OCI-LY3 (cell line): ENCODE measurements around the gene RPS28.
"Not testable (repeated sequence)": the region's sequence is repeated elsewhere in the genome, so short reads cannot be mapped to it uniquely, and the experiment has no call there.

Experiments
- H2AFZ ChIP-seq: fragments of 200-600, 300-600 bp; shearing (Covaris generic); 2 replicates; pipeline ENCODE4 v1.6.0; 2014; ENCODE audit warnings: antibody characterized with exemption, low read depth, low read length
- H3K27ac ChIP-seq: fragments of 200-600, 300-600 bp; sonication (generic); 2 replicates; pipeline ENCODE4 v1.5.1; 2014; ENCODE audit warnings: mild to moderate bottlenecking, low read length, moderate library complexity, mixed read lengths
- H3K27me3 ChIP-seq: fragments of 200-600, 300-600 bp; sonication (generic); 2 replicates; pipeline ENCODE4 v1.6.1; 2014; ENCODE audit warnings: low read depth, low read length, mixed read lengths
- H3K36me3 ChIP-seq: fragments of 200-600, 300-600 bp; sonication (generic); replicated peaks from 2 replicates; pipeline ENCODE3; 2014; ENCODE audit warnings: low read depth, low read length, mixed read lengths
- H3K4me1 ChIP-seq: fragments of 300-600, 200-600 bp; sonication (generic); 2 replicates; pipeline ENCODE4 v1.6.1; 2014; ENCODE audit warnings: low read length, mixed read lengths
- H3K4me2 ChIP-seq: fragments of 200-600, 300-600 bp; sonication (generic); 2 replicates; pipeline ENCODE4 v1.6.1; 2014; ENCODE audit warnings: low read length, mixed read lengths
- H3K4me3 ChIP-seq: fragments of 300-600, 200-600 bp; sonication (generic); 2 replicates; pipeline ENCODE4 v1.5.1; 2014; ENCODE audit warnings: antibody characterized with exemption, mild to moderate bottlenecking, low read length, moderate library complexity
- H3K79me2 ChIP-seq: fragments of 300-600, 200-600 bp; shearing (Covaris generic); 2 replicates; pipeline ENCODE4 v1.6.1; 2014; ENCODE audit warnings: mild to moderate bottlenecking, low read length, mixed read lengths
- H3K9ac ChIP-seq: fragments of 300-600, 200-600 bp; shearing (Covaris generic); 2 replicates; pipeline ENCODE4 v1.6.0; 2014; ENCODE audit warnings: mild to moderate bottlenecking, low read length, moderate library complexity
- H3K9me3 ChIP-seq: fragments of 200-600, 300-600 bp; shearing (Covaris generic); 2 replicates; pipeline ENCODE4 v1.6.1; 2014; ENCODE audit warnings: low read length, mixed read lengths; ENCODE audit not compliant: insufficient read depth
- H4K20me1 ChIP-seq: fragments of 200-600, 300-600 bp; sonication (generic); 2 replicates; pipeline ENCODE4 v1.6.1; 2016; ENCODE audit warnings: low read length, mixed read lengths; ENCODE audit not compliant: insufficient read depth
- EZH2phosphoT487 ChIP-seq: fragments of 200-600 bp; shearing (Covaris generic); IDR thresholded peaks from 2 replicates; pipeline ENCODE4 v1.6.1; 2018; ENCODE audit warnings: antibody characterized with exemption, mixed run types, low read depth
- TF ChIP-seq, protein P1 (sequence below): fragments of 200-600, 300-600 bp; sonication (generic); IDR thresholded peaks from 2 replicates; pipeline ENCODE4 v1.5.1; 2014; ENCODE audit warnings: antibody characterized with exemption, low read length, low read depth

RPS28 gene

DNA sequence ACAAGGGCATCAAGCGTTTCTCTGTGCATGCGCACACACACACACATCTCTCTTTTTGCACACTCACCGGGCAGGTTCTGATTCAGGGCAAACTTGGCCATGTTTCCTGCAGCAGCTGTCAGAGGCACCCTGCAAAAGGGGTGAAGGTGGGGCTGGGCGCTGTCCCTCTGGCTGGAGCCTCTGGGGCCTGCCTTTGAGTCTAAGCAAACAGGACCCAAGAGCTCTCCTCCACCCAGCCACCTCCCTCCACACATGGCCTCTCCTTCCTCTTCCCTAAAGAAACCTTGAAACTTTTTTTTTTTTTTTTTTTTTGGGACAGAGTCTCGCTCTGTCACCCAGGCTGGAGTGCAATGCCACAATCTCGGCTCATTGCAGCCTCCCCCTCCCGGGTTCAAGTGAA is 16.4 kb downstream of the RPS28 start:
- Histone ChIP-seq H2AFZ (no peak overlapping the region), H3K9ac (no peak overlapping the region), H3K4me2 (no peak overlapping the region), H3K36me3 (no peaks in the 10 kb centered on the region), H3K27me3 (no peaks in the 10 kb centered on the region), H4K20me1 (no peaks in the 10 kb centered on the region), H3K4me3 (no peak overlapping the region), H3K27ac (no peak overlapping the region), H3K9me3 (no peaks in the 10 kb centered on the region), H3K4me1 (no peaks in the 10 kb centered on the region), H3K79me2 (no peaks in the 10 kb centered on the region)
- TF ChIP-seq, protein P1, sequence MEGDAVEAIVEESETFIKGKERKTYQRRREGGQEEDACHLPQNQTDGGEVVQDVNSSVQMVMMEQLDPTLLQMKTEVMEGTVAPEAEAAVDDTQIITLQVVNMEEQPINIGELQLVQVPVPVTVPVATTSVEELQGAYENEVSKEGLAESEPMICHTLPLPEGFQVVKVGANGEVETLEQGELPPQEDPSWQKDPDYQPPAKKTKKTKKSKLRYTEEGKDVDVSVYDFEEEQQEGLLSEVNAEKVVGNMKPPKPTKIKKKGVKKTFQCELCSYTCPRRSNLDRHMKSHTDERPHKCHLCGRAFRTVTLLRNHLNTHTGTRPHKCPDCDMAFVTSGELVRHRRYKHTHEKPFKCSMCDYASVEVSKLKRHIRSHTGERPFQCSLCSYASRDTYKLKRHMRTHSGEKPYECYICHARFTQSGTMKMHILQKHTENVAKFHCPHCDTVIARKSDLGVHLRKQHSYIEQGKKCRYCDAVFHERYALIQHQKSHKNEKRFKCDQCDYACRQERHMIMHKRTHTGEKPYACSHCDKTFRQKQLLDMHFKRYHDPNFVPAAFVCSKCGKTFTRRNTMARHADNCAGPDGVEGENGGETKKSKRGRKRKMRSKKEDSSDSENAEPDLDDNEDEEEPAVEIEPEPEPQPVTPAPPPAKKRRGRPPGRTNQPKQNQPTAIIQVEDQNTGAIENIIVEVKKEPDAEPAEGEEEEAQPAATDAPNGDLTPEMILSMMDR: no peak
- TF ChIP-seq EZH2phosphoT487: no peak

DNA sequence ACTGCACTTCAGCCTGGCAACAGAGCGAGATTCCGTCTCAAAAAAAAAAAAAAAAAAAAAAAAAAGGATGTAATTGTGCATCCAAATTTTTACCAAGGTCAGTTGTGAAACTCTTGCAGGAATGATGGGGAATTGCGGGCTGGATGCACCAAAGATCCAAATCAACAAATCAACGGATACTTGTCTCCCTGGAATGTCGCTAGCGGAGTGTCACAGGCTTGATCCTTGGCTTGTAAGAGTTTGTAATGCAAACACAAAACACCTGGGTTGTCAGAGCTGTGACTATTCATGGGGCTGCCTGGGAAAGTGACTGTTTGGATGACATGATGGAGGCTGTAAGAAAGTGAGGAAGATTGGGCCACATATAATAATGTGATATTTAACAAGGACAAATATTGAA is 17.5 kb downstream of the RPS28 start:
- no peaks in the 10 kb centered on the region for H4K20me1 ChIP-seq
- H3K4me3 ChIP-seq: no peak overlapping the region
- no peaks in the 10 kb centered on the region for H3K36me3 ChIP-seq
- no peaks in the 10 kb centered on the region for H3K9me3 ChIP-seq
- no peaks in the 10 kb centered on the region for H3K27me3 ChIP-seq
- no peak overlapping the region for H3K9ac ChIP-seq
- TF ChIP-seq, protein P1: no peak
- TF ChIP-seq EZH2phosphoT487: no peak
- no peak overlapping the region for H2AFZ ChIP-seq
- no peaks in the 10 kb centered on the region for H3K79me2 ChIP-seq
- H3K4me1 ChIP-seq: no peaks in the 10 kb centered on the region
- H3K4me2 ChIP-seq: no peak overlapping the region
- H3K27ac ChIP-seq: no peak overlapping the region

DNA sequence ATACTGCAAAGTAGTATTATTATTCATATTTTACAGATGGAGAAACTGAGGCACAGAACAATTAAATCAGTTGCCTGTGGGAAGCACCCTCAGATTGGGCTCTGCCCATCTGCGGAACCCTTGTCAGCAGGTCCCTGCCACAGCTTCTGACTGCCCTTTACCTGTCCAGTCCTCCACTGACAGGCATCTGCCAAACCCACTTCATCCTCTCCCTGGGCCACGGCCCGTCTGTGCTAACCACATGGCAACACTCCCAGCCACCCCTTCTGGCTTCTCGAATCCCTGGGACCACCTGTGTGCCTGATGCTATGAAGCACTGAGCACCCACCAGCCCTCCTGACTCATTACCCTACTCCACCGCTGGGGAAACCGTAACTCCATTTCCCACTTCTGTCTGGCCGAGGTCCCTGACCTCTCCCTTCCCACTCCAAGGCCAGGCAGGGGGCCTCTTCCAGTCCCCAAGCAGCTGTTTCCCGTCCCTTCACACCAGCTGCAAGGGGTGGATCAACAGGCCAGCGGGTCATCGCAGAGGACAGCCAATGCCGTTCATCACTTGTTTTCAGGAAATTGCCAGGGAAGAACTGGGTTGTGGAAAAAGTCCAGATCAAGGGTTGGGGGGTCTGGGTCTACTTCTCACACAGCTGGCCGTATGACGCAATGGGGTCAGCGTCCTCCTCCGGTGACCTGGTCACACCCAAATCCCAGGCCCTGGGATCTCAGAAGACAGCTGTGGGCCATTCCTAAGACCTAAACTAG is 19.2 kb downstream of the RPS28 start:
- Histone ChIP-seq H3K4me1 (no peaks in the 10 kb centered on the region), H3K79me2 (no peaks in the 10 kb centered on the region), H3K4me3 (no peak overlapping the region), H4K20me1 (no peaks in the 10 kb centered on the region), H3K4me2 (peak overlapping the region; percentile 27; the same call in 1 of the 2 replicates), H3K9me3 (no peaks in the 10 kb centered on the region), H3K36me3 (no peaks in the 10 kb centered on the region), H2AFZ (0 out of 2 replicates have a peak overlapping the region, but pooled peaks have one; percentile 27), H3K9ac (no peak overlapping the region), H3K27me3 (no peaks in the 10 kb centered on the region), H3K27ac (no peak overlapping the region)
- TF ChIP-seq, protein P1: no peak
- no peak for TF ChIP-seq EZH2phosphoT487

DNA sequence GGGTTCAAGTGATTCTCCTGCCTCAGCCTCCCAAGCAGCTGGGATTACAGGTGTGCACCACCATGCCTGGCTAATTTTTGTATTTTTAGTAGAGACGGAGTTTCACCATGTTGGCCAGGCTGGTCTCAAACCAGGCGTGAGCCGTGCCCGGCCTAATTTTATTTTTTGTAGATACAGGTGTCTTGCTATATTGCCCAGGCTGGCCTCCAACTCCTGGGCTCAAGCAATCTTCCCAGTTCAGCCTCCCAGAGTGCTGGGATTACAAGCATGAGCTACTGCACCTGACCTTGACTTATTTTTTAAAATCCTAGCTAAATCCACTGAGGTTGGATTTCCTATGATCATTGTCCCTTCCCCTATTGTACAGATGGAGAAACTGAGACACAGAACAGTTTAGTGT is 20.2 kb downstream of the RPS28 start:
- H3K27me3 ChIP-seq, H2AFZ ChIP-seq, H3K4me1 ChIP-seq, H4K20me1 ChIP-seq, H3K27ac ChIP-seq, H3K9me3 ChIP-seq, H3K9ac ChIP-seq, H3K36me3 ChIP-seq, H3K4me3 ChIP-seq, H3K79me2 ChIP-seq, H3K4me2 ChIP-seq: not testable (repeated sequence)
